ENCODE data around the gene AMIGO3. TPM values are rescaled to one million over a fixed set of nuclear protein-coding genes. Genes with fewer than 3 reads are reported as not detected.

Gene AMIGO3
- total RNA-seq, 1 experiment from 2014 or later, result 0.73 TPM

DNA sequence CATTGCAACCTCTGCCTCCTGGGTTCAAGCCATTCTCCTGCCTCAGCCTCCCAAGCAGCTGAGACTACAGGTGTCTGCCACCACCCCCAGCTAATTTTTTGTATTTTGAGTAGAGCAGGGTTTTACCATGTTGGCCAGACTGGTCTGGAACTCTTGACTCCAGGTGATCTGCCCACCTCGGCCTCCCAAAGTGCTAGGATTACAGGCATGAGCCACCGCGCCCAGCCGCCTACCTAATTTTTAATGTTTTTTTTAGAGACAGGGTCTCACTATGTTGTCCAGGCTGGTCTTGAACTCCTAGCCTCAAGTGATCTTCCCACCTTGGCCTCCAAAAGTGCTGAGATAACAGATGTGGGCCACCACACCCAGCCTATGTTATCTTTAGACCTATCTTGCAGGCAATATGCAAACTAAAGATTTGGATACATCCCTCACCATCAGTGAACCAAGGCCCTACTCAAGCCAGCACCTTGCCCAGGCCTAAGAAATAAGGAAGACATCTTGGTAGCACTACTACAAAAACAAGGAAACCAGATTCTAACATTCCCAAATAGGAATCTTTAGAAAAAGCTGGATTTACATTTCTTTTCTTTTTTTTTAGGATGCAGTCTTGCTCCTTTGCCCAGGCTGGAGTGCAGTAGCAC lies 10.6 kb upstream of the AMIGO3 start:
- Mint-ChIP-seq H3K4me3 (ENCODE audit: low read depth, unreplicated experiment) (no peak overlapping the region), H3K9me3 (ENCODE audit: low read depth, unreplicated experiment) (no peaks in the 10 kb centered on the region)
- intact Hi-C loops (cut with micrococcal nuclease; ENCODE audit: unreplicated experiment), result no loop called here

DNA sequence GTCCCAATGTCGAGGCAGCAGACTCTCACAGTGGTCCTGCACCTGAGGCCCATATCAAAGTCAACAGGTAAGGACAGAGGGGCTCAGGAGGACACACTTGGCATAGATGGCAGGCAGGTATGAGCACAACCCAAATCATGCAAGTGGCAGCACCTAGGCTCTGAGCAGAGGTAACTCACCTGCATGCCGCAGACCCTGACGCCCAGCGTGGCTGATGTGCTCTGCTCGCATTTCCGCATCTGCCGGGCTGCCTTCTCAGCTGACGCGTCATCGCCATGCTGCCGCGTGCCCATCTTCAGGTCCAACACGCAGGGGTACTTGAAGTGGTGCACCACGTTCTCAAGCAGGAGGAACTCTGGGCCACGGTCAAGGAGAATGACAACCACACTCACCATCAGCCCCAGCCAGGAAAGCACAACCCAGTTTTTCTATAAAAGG lies 8.5 kb upstream of the AMIGO3 start:
- H3K27ac Mint-ChIP-seq (ENCODE audit: unreplicated experiment), result no peak overlapping the region
- H3K9me3 Mint-ChIP-seq (ENCODE audit: low read depth, unreplicated experiment), result no peaks in the 10 kb centered on the region
- H3K36me3 Mint-ChIP-seq (ENCODE audit: insufficient read depth, unreplicated experiment), result peaks cover 42% of the 10 kb centered on the region
- CTCF ChIA-PET, result no interaction called here
- no peak overlapping the region for H3K4me3 Mint-ChIP-seq (ENCODE audit: low read depth, unreplicated experiment)
- peaks cover 8% of the 10 kb centered on the region for H3K4me1 Mint-ChIP-seq (ENCODE audit: low read depth, unreplicated experiment)
- intact Hi-C loops (cut with micrococcal nuclease; ENCODE audit: unreplicated experiment), result no loop called here
- no peaks in the 10 kb centered on the region for H3K27me3 Mint-ChIP-seq (ENCODE audit: unreplicated experiment)
- TF ChIP-seq, protein P1, sequence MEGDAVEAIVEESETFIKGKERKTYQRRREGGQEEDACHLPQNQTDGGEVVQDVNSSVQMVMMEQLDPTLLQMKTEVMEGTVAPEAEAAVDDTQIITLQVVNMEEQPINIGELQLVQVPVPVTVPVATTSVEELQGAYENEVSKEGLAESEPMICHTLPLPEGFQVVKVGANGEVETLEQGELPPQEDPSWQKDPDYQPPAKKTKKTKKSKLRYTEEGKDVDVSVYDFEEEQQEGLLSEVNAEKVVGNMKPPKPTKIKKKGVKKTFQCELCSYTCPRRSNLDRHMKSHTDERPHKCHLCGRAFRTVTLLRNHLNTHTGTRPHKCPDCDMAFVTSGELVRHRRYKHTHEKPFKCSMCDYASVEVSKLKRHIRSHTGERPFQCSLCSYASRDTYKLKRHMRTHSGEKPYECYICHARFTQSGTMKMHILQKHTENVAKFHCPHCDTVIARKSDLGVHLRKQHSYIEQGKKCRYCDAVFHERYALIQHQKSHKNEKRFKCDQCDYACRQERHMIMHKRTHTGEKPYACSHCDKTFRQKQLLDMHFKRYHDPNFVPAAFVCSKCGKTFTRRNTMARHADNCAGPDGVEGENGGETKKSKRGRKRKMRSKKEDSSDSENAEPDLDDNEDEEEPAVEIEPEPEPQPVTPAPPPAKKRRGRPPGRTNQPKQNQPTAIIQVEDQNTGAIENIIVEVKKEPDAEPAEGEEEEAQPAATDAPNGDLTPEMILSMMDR (IDR thresholded peaks at IDR 0.05; ENCODE audit: unreplicated experiment), result no peak
- no peak for DNase-seq
- no TSS peak for BruUV-seq (replicated peaks)

More for the DNA sequence above, 10.6 kb upstream of the AMIGO3 start:
- CTCF ChIA-PET, result no interaction called here
- H3K36me3 Mint-ChIP-seq (ENCODE audit: insufficient read depth, unreplicated experiment), result peaks cover 27% of the 10 kb centered on the region
- no peak overlapping the region for H3K27ac Mint-ChIP-seq (ENCODE audit: unreplicated experiment)
- no peaks in the 10 kb centered on the region for H3K4me1 Mint-ChIP-seq (ENCODE audit: low read depth, unreplicated experiment)
- H3K27me3 Mint-ChIP-seq (ENCODE audit: unreplicated experiment), result no peaks in the 10 kb centered on the region
- BruUV-seq (replicated peaks), result no TSS peak
- no peak for DNase-seq
- TF ChIP-seq, protein P1 (IDR thresholded peaks at IDR 0.05; ENCODE audit: unreplicated experiment), result no peak

DNA sequence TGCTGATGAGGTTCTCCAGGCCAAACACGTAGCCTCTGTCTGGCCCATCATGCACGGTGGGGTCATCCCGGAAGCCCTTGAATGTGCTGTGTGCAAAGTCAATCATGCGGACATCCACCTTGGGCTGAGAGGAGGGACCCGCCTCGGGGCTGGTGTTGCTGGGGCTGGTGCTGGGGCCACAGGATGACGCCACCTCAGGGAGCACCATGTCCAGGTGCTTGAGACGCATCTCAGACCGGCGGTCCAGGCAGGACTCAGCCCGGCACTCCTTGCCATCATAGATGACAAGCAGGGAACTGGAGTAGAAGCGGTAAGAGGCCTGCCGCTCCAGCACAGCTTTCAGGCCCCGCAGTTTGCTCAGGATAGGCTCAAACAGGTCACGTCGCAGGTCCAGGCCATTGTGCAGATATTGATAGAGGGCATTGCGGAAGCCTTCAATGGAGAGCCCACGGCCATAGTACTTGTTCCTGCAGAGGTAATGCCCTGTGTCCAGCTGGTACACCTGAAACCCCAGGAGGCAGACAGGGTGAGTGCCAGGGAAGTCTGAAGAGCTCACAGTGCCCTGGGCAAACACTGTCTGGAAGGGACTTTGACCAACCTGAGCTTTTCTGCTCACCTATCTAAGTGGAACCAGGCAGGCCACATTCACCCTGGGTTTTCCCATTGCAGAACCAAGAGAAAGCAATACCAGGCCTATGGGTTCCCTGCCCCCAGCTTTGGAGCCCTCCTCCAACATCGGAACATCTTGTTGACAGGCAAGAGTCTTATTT lies 7.9 kb upstream of the AMIGO3 start:
- TF ChIP-seq, protein P1 (IDR thresholded peaks at IDR 0.05; ENCODE audit: unreplicated experiment), result no peak
- DNase-seq, result no peak
- Mint-ChIP-seq H3K27ac (ENCODE audit: unreplicated experiment) (no peak overlapping the region), H3K36me3 (ENCODE audit: insufficient read depth, unreplicated experiment) (peaks cover 43% of the 10 kb centered on the region), H3K9me3 (ENCODE audit: low read depth, unreplicated experiment) (no peaks in the 10 kb centered on the region), H3K27me3 (ENCODE audit: unreplicated experiment) (no peaks in the 10 kb centered on the region), H3K4me3 (ENCODE audit: low read depth, unreplicated experiment) (no peak overlapping the region), H3K4me1 (ENCODE audit: low read depth, unreplicated experiment) (peaks cover 8% of the 10 kb centered on the region)
- CTCF ChIA-PET, result no interaction called here
- intact Hi-C loops (cut with micrococcal nuclease; ENCODE audit: unreplicated experiment), result no loop called here
- BruUV-seq (replicated peaks), result no TSS peak

DNA sequence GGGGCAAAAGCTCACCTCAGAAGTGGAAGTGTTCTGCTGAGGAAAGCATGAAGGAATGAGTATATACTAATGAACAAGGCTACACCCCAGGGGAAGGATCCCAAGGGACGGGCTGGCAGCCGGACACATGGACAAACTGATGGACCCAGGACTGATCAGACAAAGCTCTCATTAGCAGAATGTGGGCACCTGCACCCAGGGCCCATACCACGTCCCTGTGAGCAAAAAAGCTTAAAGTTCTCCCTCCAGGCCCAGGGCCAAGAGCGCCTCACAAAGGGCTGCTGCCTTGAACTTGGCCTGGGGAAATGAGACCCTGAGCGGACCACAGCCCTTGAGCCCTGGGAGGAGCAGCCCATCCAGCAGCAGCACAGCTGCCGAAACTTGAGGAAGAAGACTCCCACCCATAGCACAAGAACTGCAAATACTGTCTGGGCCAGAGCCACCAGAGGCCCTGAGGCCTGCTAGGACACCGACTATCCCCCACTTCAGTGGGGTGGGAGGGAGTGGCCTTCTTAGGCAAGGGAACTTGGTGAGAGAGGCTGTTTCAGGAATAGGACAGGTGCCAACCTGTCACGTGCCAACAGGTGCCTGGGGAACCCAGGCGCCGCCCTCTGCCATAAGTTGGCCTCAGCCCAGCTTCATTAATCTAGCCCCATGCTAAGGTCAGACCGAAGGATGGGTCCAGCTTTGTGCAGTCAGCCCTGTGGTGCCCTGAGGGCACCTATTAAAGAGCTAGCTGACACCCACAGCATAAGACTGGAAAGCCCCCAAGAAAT lies 6.6 kb upstream of the AMIGO3 start:
- no peak for DNase-seq
- BruUV-seq (replicated peaks), result no TSS peak
- Mint-ChIP-seq H3K4me3 (ENCODE audit: low read depth, unreplicated experiment) (no peak overlapping the region), H3K9me3 (ENCODE audit: low read depth, unreplicated experiment) (no peaks in the 10 kb centered on the region), H3K27me3 (ENCODE audit: unreplicated experiment) (no peaks in the 10 kb centered on the region), H3K27ac (ENCODE audit: unreplicated experiment) (no peak overlapping the region), H3K4me1 (ENCODE audit: low read depth, unreplicated experiment) (peaks cover 8% of the 10 kb centered on the region), H3K36me3 (ENCODE audit: insufficient read depth, unreplicated experiment) (peaks cover 50% of the 10 kb centered on the region)
- intact Hi-C loops (cut with micrococcal nuclease; ENCODE audit: unreplicated experiment), result no loop called here
- TF ChIP-seq, protein P1 (IDR thresholded peaks at IDR 0.05; ENCODE audit: unreplicated experiment), result no peak
- CTCF ChIA-PET, result no interaction called here
